ENCODE results near the gene KIAA0408. TPM values are rescaled to one million over a fixed set of nuclear protein-coding genes. Genes with fewer than 3 reads are reported as not detected.

The KIAA0408 gene
- total and polyA plus RNA-seq, 2 of the 8 experiments (the other 6 are each of a cell fraction or from before 2014, with no cell fraction given), result 3.3 to 10.8 TPM

- H3K9me3 ChIP-seq (ENCODE audit: insufficient read depth in 2 of 2, low read depth in 1 of 2, low read length in 1 of 2), result no peaks in the 10 kb centered on the region
- H3K23ac ChIP-seq (ENCODE audit: insufficient read length), result no peak overlapping the region
- H3K4me3 ChIP-seq (ENCODE audit: extremely low read depth in 1 of 4, insufficient read depth in 2 of 4, low read depth in 3 of 4, low read length in 4 of 4), result no peak overlapping the region
- ChIA-PET CTCF (ENCODE audit: partially characterized antibody) (interaction anchor here (1.2 to 14.6 kb wide), 11 partner anchors 10 to 227 kb away, joined by 3 to 221 read pairs (median 9); partner anchors contain the start of gene MTCL3), POLR2A (ENCODE audit: partially characterized antibody) (interaction anchor here (0.9 kb wide), 1 partner anchor 22 kb away, joined by 3 read pairs; no protein-coding TSS in a partner anchor)
- TF ChIP-seq RAD21 (IDR thresholded peaks at IDR 0.05 in 1 of 2, conservative IDR thresholded peaks at IDR 0.05 in 1 of 2; ENCODE audit: low read depth in 2 of 2, low read length in 2 of 2) (peak in 1 of 2 experiments; percentile 32; a peak in 2 of 4 replicates), CHD1 (IDR thresholded peaks at IDR 0.05; ENCODE audit: low read depth, low read length) (no peak)
- TF ChIP-seq, protein P1, sequence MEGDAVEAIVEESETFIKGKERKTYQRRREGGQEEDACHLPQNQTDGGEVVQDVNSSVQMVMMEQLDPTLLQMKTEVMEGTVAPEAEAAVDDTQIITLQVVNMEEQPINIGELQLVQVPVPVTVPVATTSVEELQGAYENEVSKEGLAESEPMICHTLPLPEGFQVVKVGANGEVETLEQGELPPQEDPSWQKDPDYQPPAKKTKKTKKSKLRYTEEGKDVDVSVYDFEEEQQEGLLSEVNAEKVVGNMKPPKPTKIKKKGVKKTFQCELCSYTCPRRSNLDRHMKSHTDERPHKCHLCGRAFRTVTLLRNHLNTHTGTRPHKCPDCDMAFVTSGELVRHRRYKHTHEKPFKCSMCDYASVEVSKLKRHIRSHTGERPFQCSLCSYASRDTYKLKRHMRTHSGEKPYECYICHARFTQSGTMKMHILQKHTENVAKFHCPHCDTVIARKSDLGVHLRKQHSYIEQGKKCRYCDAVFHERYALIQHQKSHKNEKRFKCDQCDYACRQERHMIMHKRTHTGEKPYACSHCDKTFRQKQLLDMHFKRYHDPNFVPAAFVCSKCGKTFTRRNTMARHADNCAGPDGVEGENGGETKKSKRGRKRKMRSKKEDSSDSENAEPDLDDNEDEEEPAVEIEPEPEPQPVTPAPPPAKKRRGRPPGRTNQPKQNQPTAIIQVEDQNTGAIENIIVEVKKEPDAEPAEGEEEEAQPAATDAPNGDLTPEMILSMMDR (IDR thresholded peaks at IDR 0.05; ENCODE audit: control extremely low read depth in 1 of 3, insufficient read depth in 1 of 3, low read depth in 1 of 3, low read length in 3 of 3), result peak in 2 of 3 experiments; percentile 9 to 12; a peak in 2 of 4 replicates
- H3K23me2 ChIP-seq (ENCODE audit: low read depth, low read length), result no peaks in the 10 kb centered on the region
- no peaks in the 10 kb centered on the region for H3K36me3 ChIP-seq (ENCODE audit: control insufficient read depth in 2 of 4, insufficient read depth in 4 of 4, low read length in 3 of 4)
- no peak overlapping the region for H4K91ac ChIP-seq (replicated peaks; ENCODE audit: insufficient read length, low read length)
- no peak overlapping the region for H2AFZ ChIP-seq (ENCODE audit: low read length)
- FAIRE-seq (no peak), DNase-seq (ENCODE audit: low read depth in 1 of 2, low spot score in 2 of 2) (no peak)
- no peak overlapping the region for H4K5ac ChIP-seq (ENCODE audit: insufficient read length, low read depth, low read length)
- no peaks in the 10 kb centered on the region for H3K27me3 ChIP-seq (replicated peaks in 1 of 4; ENCODE audit: control insufficient read depth in 3 of 4, extremely low read depth in 1 of 4, insufficient read depth in 3 of 4, low read length in 3 of 4)
- H3K79me2 ChIP-seq (ENCODE audit: control insufficient read depth in 1 of 2, insufficient read depth in 2 of 2, low read length in 2 of 2), result no peaks in the 10 kb centered on the region
- H3K9ac ChIP-seq (replicated peaks in 1 of 4; ENCODE audit: extremely low read depth in 1 of 4, low read depth in 3 of 4, low read length in 3 of 4), result no peak overlapping the region
- H3K4ac ChIP-seq (replicated peaks; ENCODE audit: insufficient read length, low read depth, low read length), result no peak overlapping the region
- H3K27ac ChIP-seq (ENCODE audit: low read depth, low read length), result no peak overlapping the region
- H2BK120ac ChIP-seq (replicated peaks; ENCODE audit: low read depth, low read length), result no peak overlapping the region
- no peak overlapping the region for H2BK5ac ChIP-seq (ENCODE audit: low read depth, low read length)
- no peak overlapping the region for H2BK20ac ChIP-seq (ENCODE audit: low read length)
- H2BK12ac ChIP-seq (ENCODE audit: low read depth, low read length), result no peak overlapping the region
- WGBS, 2 experiments (ENCODE audit: extremely low coverage in 1 of 2, insufficient coverage in 1 of 2, insufficient read length in 1 of 2, insufficient replicate concordance in 2 of 2, low coverage in 1 of 2, low lambda C conversion rate in 2 of 2, missing lambda C conversion rate in 1 of 2), result 85% methylated on average over 2 of the region's 2 CpGs; no CpG with 5 or more reads in 1 of the 2 experiments
- no peak overlapping the region for H4K8ac ChIP-seq (ENCODE audit: extremely low read depth, insufficient read depth, low read length)
- no peak overlapping the region for H3K4me2 ChIP-seq (ENCODE audit: insufficient read depth in 1 of 2, low read depth in 2 of 2, low read length in 2 of 2)
- no peaks in the 10 kb centered on the region for H3K79me1 ChIP-seq (ENCODE audit: low read depth, low read length)
- no peak overlapping the region for H2AK5ac ChIP-seq (ENCODE audit: low read depth, low read length)
- peaks cover 0 to 2% of the 10 kb centered on the region in 2 experiments for H4K20me1 ChIP-seq (replicated peaks in 1 of 2; ENCODE audit: control insufficient read depth in 1 of 2, insufficient read depth in 2 of 2, low read length in 2 of 2)
- H2BK15ac ChIP-seq (ENCODE audit: low read length), result no peak overlapping the region
- H3K56ac ChIP-seq (replicated peaks; ENCODE audit: insufficient read length, low read depth, low read length), result no peak overlapping the region
- H3K18ac ChIP-seq (ENCODE audit: extremely low read depth, low read length), result no peak overlapping the region
- no peak overlapping the region for H3K14ac ChIP-seq (ENCODE audit: insufficient read length)
- H3K4me1 ChIP-seq (replicated peaks in 1 of 4; ENCODE audit: control insufficient read depth in 3 of 4, insufficient read depth in 4 of 4, low read length in 3 of 4), result peaks cover 1 to 8% (median 6%) of the 10 kb centered on the region in 4 experiments; a peak in 5 of 7 replicates
Observed at GRCh38 chr6:127462376-127462775, 3.2 kb upstream of the KIAA0408 start.

All from H1 (cell line).